CD4-positive, alpha-beta T cell treated with Interleukin-15 for 1 hour (primary cell): ENCODE data around the gene MFGE8.

Experiments
- DNase-seq: peaks from one replicate; pipeline ENCODE4 v3.0.0-alpha.2; 2020

Gene MFGE8

GRCh38 chr15:88918738-88919137 is 5.6 kb upstream of the MFGE8 start:
- no peak for DNase-seq

DNA sequence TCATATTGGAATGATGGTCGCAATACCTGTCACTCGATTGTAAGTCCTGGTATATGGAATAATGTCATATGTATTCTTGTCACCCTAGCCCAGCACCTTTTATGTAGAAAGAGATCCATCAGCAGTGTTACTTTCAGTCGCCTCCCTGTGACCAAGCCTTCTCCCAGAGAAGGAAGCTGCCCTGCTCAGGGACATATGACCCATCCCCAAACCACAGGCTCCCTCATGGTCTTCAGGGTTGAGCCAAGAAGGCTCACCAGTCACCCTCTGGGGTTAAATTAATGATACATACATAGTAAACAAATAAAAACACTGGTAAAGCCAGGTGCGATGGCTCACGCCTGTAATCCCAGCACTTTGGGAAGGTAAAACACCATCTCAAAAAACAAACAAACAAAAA is 4.6 kb upstream of the MFGE8 start:
- DNase-seq = no peak

- DNase-seq = no peak
These were observed 2.2 kb upstream of the MFGE8 start for GRCh38 chr15:88915354-88915753.

- no peak for DNase-seq
These were observed 631 bp upstream of the MFGE8 start for GRCh38 chr15:88913850-88914169.

DNA sequence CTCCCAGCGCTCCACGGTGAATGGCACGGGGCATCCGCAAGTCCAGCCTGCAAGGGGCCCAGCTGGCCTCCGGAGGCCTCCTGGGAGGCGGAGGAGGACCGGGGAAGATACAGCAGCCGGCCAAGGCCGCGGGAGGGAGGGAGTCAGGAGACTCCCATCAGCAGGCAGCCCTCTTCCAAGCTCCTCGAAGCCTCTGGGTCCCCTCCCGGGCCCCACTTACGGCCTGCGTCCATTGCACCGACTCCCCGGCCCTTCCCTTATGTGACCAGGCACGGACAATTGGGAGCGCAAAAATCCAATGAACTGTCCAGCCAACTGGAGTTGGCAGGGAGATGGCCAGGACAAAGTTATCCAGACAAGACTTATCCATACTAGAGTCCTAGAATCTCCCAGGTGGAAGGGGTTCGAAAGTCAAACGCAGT is 668 bp downstream of the MFGE8 start:
- no peak for DNase-seq

DNA sequence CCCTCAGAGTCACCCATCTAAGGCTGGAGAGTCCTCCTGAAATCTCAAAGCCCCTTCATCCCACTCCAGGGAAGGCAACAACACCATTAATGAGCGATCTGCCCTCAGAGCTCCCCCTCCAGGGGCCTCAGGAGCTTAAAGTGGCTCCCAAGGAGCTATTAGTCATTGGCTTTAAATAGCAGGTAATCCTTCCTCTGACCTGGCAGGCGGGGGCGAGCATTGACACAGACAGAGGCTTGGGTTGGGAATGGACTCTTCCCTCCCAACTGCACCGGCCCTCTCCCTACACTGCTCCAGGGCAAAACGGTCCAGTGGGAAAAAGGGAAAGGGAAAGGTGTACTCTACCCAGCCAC is 1.4 kb downstream of the MFGE8 start:
- DNase-seq = no peak

- no peak for DNase-seq
These were observed 3.0 kb downstream of the MFGE8 start for GRCh38 chr15:88909956-88910831.

DNA sequence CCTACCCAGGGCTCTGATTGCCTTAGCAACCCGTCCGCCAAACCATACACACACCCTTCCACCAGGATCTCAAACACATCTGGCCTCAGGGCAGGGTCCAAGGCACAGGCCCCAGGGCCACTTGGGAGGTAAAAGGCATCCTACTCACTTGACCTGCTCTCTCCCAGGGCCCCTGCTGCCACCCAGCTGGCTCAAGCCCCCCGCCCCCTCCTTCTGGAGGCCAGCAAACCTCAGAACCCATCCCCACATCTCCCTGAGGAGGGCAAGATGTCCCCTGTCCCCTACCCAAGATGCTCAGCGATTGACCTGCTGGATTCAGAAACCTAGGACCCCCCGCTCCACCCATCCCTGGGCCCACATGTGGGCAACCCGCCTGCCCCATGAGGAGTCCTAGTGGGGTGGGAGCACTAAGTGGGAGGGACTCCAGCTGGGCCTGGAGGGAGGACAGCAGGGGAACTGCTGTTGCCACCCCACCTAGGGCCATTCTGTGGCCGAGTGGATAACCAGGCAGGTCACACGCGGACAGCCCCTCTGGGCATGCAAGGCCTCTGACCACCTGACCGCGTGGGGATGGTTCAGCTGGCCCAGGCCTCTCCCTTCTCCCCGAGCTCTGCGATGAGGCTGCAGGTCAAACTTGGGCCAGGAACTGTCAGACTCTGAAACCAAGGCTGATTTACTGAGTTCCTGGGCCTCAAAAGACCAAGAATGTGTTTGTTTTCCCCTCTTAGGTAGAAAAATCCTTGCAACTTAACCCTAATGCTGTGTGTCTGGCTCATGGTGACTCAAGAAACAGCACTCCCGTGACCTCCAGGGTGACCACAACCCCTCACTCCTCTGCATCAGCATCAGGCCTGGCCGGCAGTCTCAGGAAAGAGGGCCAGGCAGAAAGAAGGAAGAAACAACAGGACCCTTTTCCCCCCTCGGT is 4.2 kb downstream of the MFGE8 start:
- DNase-seq = no peak

GRCh38 chr15:88908123-88908522 is 5.1 kb downstream of the MFGE8 start:
- DNase-seq = no peak

GRCh38 chr15:88907111-88907510 is 6.1 kb downstream of the MFGE8 start:
- no peak for DNase-seq

DNA sequence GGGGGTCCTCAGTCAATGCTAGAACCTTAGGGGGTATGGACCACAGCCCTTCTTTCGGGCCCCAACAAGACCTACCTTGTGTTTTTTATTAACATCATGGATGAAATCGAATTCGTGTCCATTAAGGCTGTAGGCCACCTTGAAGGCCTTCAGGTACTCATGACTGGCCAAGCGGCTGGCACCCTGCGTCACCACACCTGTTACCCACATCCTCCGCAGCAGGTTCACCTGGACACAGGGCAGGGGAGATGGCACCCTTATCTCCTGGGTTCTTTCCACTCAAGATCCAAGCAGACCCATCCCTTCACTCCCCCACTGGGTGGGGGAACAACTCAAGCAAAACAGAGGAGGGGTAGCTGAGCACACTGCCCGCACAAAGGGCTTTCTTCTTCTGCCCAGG is 6.6 kb downstream of the MFGE8 start:
- no peak for DNase-seq

DNA sequence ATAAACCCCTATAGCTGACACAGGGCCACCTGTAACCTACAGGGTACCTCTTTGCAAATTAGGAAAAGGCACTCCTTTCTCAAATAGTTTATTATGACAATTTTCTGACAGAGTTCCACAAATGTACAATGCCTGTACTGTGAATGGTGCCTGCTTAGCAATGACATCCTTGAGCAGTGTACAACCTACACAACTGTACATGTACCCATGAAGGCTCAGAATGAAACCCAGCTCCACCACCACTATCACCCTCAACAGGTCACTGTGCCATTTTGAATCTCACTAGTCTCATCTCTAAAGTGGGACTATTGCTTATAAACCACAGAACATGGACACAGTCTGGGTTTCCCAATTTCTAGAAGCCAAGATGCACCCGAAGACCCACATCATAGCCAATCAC is 7.0 kb downstream of the MFGE8 start:
- no peak for DNase-seq

DNA sequence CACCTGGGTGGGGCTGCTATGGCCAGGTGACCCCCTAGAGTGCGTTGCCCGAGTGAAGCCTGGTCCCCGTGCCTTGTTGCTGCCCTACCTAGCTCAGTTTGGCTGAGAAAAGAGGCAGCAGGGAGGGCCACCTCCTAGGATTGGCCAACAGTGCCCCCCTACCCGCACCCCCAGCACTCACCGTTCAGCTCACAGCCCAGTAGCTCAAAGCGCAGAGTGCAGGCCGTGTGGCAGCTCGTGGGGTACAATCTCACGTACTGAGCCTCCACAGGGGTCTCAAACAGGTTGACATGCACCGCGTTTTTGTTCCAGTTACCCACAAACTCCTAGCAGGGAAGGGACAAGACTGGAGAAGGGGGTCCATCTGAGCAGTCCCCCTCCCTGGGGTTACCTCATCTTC is 7.6 kb downstream of the MFGE8 start:
- DNase-seq = no peak

DNA sequence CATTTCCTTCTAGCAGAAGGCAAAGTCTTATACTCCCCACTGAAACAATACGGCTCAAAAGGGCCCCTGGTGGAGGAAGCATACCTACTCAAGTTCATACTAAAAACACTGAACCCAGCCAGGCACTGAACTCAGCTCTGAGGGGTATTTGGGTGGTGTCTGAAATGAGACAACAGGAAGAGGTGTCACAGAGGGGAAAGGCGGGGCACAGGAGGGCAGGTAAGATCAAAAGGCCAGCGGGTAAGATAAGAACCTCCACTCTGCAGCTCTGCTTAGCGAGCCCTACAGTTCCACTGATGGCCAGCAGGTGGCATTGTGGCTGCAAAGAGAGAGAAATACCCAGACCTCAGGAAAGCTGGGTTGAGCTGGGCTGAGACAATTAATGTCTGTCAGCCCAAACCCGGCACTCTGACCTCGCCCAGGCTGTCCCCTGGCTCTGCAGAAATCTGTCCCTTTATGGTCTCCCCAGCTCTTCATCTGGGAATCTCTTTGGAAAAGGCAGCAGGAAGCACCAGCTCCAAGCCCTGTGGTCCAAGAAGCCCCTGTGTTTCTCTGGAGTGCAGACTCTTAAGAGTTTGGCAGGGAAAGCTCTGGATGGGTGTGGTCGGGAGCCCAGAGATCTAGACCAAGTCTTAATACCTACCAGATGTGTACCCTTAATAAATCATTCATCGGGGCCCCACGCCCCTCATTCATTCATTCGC is 8.4 kb downstream of the MFGE8 start:
- DNase-seq = peak; percentile 95

DNA sequence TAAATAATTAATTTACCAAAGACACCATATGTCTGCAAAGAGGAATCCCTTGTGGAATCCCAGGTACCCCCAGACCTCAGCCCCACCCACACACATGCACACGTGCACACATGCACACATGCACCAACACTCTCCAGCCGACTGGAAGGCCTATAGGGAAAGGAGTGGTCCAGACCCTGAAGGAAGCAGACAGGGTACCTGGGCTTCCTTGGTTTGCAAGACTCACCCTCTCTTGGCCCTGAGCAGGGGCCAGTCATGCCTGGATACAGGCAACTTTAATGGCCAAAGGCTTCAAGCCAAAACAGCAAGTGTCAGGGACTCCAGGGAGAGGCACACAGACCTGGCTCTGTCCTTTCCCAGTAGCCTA is 8.9 kb downstream of the MFGE8 start:
- no peak for DNase-seq

DNA sequence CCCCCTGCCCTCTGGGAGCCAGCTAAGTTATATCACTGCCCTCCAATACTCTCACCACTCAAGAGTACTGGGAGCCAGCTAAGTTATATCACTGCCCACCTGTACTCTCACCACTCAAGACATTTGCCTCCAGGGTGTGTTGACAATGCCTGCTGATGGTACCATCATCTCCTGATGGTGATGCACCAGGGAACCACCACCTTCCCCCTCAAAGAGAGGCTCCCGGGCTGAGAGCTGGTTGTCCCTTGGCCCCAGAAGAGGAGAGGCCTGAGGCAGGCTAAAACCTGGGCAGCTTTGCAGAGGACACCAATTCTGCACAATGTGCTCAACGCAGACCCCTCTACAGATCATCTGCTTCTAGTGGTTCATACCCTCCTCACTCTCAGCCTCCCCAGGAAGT is 10.3 kb downstream of the MFGE8 start:
- DNase-seq = no peak

GRCh38 chr15:88902221-88902835 is 10.9 kb downstream of the MFGE8 start:
- DNase-seq = no peak

GRCh38 chr15:88901508-88902220 is 11.5 kb downstream of the MFGE8 start:
- no peak for DNase-seq

DNA sequence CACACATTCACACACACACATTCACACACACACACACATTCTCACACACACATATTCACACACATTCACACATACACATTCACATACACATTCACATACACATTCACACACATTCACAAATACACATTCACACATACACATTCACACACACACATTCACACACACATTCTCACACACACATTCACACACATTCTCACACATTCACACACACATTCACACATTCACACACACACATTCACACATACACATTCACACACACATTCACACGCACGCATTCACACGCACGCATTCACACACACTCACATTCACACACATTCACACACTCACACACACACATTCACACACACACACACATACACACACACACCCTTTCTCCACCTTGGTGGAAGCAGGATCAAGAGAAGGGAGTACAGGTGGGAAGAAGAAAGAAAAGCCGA is 12.2 kb downstream of the MFGE8 start:
- no peak for DNase-seq

DNA sequence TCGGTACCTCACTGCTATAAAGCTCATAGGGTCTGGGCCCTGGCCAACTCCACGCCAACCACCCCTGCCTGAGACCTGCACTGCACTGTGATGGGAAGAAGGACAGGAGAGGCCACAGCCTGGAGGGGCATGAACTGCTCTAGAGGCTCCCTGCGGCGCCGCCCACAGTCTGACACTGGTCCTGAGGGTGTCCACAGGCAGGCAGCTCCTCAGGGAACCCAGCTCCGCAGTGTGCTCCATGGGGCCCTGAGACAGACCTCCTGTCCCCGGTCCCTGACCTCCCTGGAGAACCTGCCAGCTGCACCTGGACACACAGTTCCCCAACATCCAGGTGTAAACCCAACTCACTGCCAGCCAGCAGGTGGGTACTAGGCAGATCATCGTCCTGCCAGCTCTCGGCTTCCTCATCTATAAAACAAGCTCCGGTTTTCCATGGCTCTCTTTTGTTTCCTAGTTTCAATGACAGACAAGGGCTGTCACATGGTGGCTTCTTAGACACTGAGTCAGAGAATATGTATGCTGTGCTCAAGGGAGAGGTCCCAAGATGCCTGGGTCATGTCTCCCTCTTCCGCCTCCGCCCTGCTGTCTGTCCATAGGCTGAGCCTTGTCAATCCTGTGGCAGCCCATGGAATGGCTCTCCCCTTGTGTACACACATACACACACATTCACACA is 12.7 kb downstream of the MFGE8 start:
- no peak for DNase-seq

DNA sequence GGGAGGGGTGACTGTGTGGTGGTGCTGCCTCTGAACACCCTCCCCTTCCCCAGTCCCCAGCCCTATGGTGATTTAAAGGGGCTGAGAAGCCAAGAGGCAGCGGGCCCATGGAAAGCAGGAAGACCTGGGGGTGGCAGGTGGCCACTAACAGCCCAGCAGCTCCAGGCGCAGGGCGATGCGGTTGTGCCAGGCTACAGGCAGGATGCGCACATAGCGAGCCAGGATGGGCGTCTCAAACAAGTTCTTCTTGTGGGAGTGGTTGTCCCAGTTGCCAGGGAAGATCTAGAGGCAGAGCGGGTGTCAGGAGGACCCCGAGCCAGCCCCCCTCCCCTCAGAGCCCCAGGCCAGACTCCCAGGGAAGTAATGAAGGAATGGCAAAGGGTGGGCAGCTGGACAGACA is 13.9 kb downstream of the MFGE8 start:
- DNase-seq = no peak

DNA sequence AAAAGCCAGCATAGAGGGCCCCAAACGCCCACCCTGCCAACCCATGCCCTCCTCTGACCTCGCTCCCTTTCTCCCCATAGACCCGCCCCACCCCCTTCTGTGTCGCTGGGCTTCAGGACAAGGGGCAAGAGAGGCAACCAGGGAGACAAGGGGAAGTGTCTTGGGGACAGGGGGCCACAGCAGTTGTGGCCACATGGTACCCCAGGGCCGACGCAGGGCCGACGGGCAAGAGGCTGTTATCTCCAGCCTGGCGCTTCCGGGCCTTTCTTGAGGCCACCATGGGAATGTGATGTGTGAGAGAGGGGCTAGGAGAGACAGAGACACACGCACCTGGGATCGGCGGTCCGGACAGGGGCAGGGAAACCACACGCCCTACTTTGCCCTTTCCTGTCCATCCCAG is 14.4 kb downstream of the MFGE8 start:
- no peak for DNase-seq
